HG03045 (cell line): ENCODE data around the gene DYSF.

ENCODE experiments used
- ATAC-seq: cut with Tn5 transposase; IDR thresholded peaks from one replicate; pipeline ENCODE4 v1.9.1; 2021; ENCODE audit warnings: mild to moderate bottlenecking, moderate library complexity; ENCODE audit not compliant: unreplicated experiment

Gene DYSF

DNA sequence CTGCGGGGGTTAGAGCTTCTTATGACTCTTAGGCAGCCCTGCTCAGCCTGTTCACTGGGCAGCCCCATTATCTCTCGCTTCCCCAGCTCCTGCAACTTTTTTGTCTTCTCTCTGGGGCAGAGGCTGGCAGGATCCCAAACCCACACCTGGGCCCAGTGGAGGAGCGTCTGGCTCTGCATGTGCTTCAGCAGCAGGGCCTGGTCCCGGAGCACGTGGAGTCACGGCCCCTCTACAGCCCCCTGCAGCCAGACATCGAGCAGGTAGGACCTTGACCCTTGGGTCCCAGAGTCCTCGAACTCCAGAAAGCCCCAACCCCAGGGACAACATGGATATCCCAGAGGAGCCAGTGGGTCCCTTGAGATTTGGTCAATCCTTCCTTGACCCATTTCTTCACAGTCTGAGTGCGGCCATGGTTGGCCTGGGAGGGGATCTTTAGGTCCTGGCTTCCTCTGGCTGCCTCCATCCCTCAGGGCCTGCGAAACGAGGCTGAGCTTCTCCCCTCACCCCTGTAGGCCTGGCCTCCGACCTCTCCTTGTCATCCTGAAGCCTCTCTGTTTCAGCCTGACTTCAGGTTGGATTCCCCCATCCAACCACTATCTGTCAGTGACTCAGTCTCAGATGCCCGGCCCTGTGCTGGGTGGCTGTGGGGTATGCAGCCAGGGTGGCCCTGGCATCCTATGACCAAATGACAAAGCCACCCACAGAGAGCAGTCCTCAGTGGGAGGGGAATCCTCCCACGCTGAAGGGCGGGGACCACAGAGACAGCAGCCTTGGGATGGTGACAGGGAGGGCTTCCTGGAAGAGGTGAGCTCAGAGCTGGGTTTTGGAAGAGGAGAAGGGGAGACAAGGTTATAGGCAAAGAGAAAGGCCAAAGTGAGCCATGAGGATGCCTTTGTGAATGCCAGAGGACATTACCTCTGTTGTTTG, 214.2 kb downstream of the DYSF start:
- no peak for ATAC-seq

- no peak for ATAC-seq
Observed at GRCh38 chr2:71668326-71669057, 215.1 kb downstream of the DYSF start.

DNA sequence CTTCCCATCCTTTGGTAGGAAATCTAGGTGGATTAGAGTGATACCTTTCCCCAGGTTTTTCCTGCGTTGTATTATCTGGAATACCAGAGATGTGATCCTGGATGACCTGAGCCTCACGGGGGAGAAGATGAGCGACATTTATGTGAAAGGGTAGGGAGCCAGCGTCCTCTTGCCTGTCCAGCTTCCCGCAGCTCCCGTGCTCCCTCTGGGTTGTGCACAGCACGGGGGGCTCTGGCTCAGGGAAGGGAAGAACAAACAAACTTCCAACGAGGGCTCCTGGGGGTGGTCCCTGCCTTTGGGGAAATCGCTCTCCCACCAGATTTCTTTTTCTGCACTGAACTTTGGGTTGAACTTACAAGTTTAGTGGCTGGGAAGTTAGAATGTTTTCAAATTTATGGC, 215.7 kb downstream of the DYSF start:
- no peak for ATAC-seq

DNA sequence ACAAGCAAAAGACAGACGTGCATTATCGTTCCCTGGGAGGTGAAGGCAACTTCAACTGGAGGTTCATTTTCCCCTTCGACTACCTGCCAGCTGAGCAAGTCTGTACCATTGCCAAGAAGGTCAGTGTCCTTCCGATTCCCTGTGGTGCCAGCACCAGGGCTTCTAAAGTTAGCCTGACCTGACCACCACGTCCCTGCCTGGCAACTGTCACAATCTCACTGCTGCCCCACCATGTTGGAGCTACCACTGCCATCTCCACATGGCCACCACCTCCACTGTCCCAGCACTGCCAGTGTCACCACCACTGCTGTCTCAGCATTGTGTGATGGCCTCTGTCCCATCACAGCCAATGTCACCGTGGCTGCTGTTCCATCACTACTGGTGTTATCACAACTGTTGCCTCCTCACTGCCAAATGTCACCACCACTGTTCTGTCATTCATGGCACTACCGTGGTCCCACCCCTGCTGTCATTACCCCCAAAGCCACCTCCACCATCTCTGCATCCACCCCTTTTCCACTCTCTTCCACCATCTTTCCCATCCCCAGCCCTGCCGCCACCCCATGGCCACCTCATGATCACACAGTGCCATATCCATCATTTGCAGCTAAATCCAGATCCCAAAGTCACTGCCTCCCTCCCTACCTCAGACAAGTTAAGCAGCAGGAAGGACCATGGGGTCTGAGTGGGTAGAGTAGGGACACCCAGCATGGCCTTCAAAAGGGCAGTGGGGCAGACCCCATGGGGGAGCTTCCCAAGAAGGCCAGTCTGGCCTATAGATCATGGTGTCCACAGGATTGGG, 216.5 kb downstream of the DYSF start:
- ATAC-seq, result no peak

GRCh38 chr2:71670430-71670795, 217.1 kb downstream of the DYSF start:
- ATAC-seq, result no peak

GRCh38 chr2:71671203-71671854, 218.0 kb downstream of the DYSF start:
- no peak for ATAC-seq

- ATAC-seq, result no peak
Observed at GRCh38 chr2:71671895-71672825, 218.8 kb downstream of the DYSF start.

DNA sequence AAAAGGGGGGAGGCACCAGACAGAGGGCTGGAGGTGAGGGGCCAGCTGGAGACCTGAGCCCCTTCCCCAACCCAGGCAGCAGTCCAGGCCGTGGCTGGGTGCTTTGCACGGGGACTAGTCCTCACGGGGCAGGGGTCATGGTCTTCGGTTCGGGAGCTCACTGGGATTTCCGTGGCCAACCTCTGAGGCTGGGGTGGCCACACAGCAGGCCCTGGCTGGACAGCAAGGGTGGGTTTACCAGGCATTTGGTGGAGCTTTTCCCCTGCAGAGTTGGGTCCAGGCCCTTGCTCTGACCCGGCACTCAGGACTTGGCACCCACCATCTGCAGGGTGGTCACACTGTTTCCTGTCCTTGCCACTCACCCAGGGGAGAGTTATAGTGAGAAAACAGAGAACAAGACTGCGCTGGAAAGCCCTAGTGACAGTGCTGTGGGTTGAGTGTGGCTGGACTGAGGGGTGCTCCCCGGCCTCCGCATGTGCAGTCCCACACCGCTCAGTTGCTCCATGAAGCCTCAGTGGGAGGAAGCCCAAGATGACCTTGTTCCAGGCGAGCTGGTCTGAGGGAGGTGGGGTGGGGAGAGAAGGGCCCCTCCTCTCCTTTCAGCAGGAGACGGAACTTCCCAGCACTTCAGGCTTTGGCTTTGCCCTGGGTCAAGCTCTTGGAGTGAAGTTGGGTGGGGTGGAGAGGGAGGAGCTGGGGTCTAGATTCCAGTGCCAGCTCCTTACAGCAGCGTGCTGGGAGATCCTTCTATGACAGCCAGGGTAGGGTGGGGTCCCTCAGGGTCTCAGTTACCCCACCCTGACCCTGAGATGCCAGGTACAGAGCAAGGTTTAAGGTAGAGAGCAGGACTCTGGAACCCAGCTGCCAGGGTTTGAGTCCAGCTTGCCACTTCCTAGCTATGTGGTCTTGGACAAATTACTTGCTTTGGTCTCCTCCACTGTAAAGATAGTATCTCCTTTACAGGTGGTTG, 219.8 kb downstream of the DYSF start:
- ATAC-seq, result no peak

- ATAC-seq, result no peak
Observed at GRCh38 chr2:71674158-71674851, 220.9 kb downstream of the DYSF start.

DNA sequence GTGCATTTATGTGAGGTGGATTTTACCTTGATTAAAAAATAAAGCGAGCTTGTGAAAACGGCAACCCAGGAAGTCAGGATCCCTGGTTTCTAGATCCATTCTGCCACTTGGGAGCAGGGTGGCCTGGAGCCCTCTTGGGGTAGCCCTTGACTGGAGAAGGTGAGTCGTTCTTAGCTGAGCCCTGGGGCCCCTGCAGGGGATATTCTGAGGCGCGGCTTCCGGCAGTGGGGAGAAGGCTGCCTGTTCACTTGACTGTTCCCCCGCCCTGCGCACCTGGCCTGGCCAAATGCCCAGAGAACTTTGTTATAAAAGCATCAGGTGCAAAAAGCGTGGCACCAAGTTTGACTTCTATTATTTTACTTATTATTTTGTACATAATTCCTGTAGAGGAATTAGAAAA, 221.9 kb downstream of the DYSF start:
- no peak for ATAC-seq

DNA sequence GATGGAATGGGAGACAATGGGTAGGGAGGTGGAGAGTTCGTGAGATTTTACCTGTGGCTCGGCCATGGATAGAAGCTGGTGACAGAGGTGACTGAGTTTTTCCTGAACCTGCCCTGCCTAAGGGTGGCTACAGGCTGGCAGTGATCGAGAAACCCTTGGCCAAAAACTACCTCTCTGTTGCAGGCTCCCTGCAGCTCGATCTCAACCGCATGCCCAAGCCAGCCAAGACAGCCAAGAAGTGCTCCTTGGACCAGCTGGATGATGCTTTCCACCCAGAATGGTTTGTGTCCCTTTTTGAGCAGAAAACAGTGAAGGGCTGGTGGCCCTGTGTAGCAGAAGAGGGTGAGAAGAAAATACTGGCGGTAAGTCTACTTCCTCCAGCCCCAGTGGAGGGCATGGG, 225.5 kb downstream of the DYSF start:
- no peak for ATAC-seq

GRCh38 chr2:71679491-71679890, 226.1 kb downstream of the DYSF start:
- ATAC-seq, result no peak

DNA sequence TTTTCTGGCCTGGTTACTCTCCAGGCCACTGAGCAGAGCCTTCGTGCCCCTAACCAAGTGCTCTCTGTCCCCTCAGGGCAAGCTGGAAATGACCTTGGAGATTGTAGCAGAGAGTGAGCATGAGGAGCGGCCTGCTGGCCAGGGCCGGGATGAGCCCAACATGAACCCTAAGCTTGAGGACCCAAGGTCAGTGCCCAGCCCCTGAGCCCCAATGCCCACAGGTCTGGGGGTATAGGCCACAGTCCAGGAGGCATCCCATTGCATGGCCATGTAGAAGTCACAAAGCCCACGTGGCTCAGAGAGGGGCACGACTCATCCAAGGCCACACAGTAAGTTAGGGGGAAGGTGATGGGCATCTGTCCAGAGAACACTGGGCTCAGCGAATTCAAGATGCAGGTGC, 227.6 kb downstream of the DYSF start:
- ATAC-seq, result no peak

DNA sequence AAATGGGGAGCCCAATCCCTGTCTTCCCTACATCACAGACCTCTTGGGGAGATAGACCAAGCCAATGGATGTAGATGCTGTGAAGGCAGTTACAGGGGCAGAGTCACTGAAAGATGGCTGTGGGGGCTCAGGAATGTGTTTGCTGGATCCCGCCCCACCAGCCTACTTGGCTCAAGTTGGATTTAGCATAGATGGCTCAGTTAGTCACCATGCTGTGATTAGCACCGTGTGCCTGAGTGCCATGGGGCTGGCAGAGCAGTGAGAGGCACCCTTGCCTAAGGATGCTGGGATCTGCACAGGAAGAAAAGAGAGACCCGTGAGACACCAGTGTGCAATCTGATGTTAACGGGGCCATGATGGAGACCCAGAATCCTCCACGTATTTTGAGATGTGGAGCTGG, 228.3 kb downstream of the DYSF start:
- ATAC-seq, result no peak

DNA sequence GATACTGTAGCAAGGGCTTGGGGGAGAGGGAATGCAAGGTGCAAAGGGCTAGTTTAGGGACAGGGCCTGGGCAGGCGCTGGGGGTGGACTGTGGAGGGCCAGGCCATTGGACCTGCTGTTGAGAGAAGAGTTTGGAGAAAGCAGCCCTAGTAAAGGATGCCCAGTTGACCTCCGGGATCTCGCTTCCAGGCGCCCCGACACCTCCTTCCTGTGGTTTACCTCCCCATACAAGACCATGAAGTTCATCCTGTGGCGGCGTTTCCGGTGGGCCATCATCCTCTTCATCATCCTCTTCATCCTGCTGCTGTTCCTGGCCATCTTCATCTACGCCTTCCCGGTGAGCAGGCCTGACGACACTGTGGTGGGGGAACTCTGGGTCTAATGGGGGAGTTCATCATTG, 229.0 kb downstream of the DYSF start:
- ATAC-seq, result no peak

GRCh38 chr2:71683070-71683469, 229.7 kb downstream of the DYSF start:
- no peak for ATAC-seq

GRCh38 chr2:71683666-71684065, 230.3 kb downstream of the DYSF start:
- ATAC-seq, result no peak
